GM19395 (cell line): ENCODE data around the gene XRCC1.
"Not testable (repeated sequence)": the region's sequence is repeated elsewhere in the genome, so short reads cannot be mapped to it uniquely, and the experiment has no call there.

Source experiments
- ATAC-seq: cut with Tn5 transposase; IDR thresholded peaks from one replicate; pipeline ENCODE4 v1.9.1; 2021; ENCODE audit warnings: mild to moderate bottlenecking, moderate library complexity; ENCODE audit not compliant: unreplicated experiment

Gene XRCC1

GRCh38 chr19:43599635-43600295 lies 24.4 kb upstream of the XRCC1 start:
- no peak for ATAC-seq

GRCh38 chr19:43598445-43599240 lies 23.3 kb upstream of the XRCC1 start:
- no peak for ATAC-seq

GRCh38 chr19:43597876-43598275 lies 22.5 kb upstream of the XRCC1 start:
- no peak for ATAC-seq

- no peak for ATAC-seq
These were observed 21.6 kb upstream of the XRCC1 start for GRCh38 chr19:43596842-43597461.

GRCh38 chr19:43595999-43596841 lies 20.9 kb upstream of the XRCC1 start, which contains the start of the genes IRGQ and ZNF576:
IRGQ (minus strand) TSS chr19:43596134; CDS start chr19:43595338, 796 bp downstream.
ZNF576 (plus strand) TSS chr19:43596595; CDS start chr19:43597109, 514 bp downstream.
- peak; percentile 78 for ATAC-seq

- peak; percentile 16 for ATAC-seq
These were observed 20.3 kb upstream of the XRCC1 start for GRCh38 chr19:43595605-43595998.

- ATAC-seq = peak; percentile 20
These were observed 19.6 kb upstream of the XRCC1 start for GRCh38 chr19:43594710-43595604.

- ATAC-seq = no peak
These were observed 18.9 kb upstream of the XRCC1 start for GRCh38 chr19:43594081-43594697.

- no peak for ATAC-seq
These were observed 17.5 kb upstream of the XRCC1 start for GRCh38 chr19:43592800-43593350.

- no peak for ATAC-seq
These were observed 16.8 kb upstream of the XRCC1 start for GRCh38 chr19:43591904-43592772.

- ATAC-seq = no peak
These were observed 14.4 kb upstream of the XRCC1 start for GRCh38 chr19:43589678-43590077.

- no peak for ATAC-seq
These were observed 13.9 kb upstream of the XRCC1 start for GRCh38 chr19:43589277-43589676.

GRCh38 chr19:43587029-43587428 lies 11.7 kb upstream of the XRCC1 start:
- ATAC-seq = not testable (repeated sequence)

GRCh38 chr19:43586346-43586745 lies 11.0 kb upstream of the XRCC1 start:
- no peak for ATAC-seq

GRCh38 chr19:43584484-43584883 lies 9.2 kb upstream of the XRCC1 start:
- ATAC-seq = no peak

- no peak for ATAC-seq
These were observed 7.2 kb upstream of the XRCC1 start for GRCh38 chr19:43582495-43582894.

- ATAC-seq = no peak
These were observed 6.1 kb upstream of the XRCC1 start for GRCh38 chr19:43581467-43581866.

- no peak for ATAC-seq
These were observed 3.5 kb upstream of the XRCC1 start for GRCh38 chr19:43578787-43579186.
